Measurements from ENCODE around the gene ULBP2.

The ULBP2 gene

GRCh38 chr6:149984773-149985172 is 43.0 kb downstream of the ULBP2 start:
- H3K27me3 ChIP-seq (replicated peaks; ENCODE audit: insufficient read depth, low read length), result peaks cover 77% of the 10 kb centered on the region
- no peak overlapping the region for H3K27ac ChIP-seq (ENCODE audit: low read length)
- no peaks in the 10 kb centered on the region for H4K20me1 ChIP-seq (ENCODE audit: insufficient read depth, low read length)
- no peaks in the 10 kb centered on the region for H3K36me3 ChIP-seq (replicated peaks; ENCODE audit: insufficient read depth, low read length)
- no peak overlapping the region for H3K9ac ChIP-seq (ENCODE audit: low read length)
- TF ChIP-seq EZH2phosphoT487 (IDR thresholded peaks at IDR 0.05; ENCODE audit: low read length) (no peak), CTCF (IDR thresholded peaks at IDR 0.05; ENCODE audit: low read length) (no peak), EZH2 (optimal IDR thresholded peaks at IDR 0.05; ENCODE audit: low read depth, low read length) (no peak)
- no peaks in the 10 kb centered on the region for H3K9me2 ChIP-seq (replicated peaks; ENCODE audit: insufficient read depth, low read length)
- H3K79me2 ChIP-seq (ENCODE audit: low read length), result no peaks in the 10 kb centered on the region
- H2AFZ ChIP-seq (ENCODE audit: low read length), result no peak overlapping the region
- DNase-seq, result no peak
- no peak overlapping the region for H3K4me2 ChIP-seq (ENCODE audit: low read depth, low read length)
- H3K9me3 ChIP-seq (replicated peaks; ENCODE audit: insufficient read depth, low read length), result no peaks in the 10 kb centered on the region
- no peak overlapping the region for H3K4me3 ChIP-seq (ENCODE audit: low read length)
- no peaks in the 10 kb centered on the region for H3K4me1 ChIP-seq (ENCODE audit: low read length)
- H3F3A ChIP-seq (ENCODE audit: insufficient read depth, low read length), result no peaks in the 10 kb centered on the region

DNA sequence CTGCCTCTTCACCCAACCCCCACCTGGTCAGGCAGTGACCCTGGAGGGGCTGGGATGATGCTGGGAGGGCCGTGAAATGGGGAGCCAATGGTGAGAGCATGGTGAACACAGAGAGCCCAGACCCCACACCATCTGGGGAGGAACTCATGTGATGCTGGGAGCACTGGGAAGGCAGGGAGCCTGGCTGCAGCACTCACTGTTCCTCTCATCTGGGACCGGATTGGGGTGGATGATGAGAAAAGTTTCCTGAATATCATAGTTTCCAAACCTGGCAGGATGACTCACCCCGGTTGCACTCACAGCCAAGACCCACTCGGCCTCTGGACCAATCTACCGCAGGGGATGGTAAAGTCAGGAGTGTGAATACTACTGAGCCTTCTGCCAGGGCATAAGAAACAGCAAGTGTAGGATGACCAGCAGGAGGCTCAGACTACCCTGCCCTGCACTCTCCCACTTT is 43.7 kb downstream of the ULBP2 start:
- no peak overlapping the region for H3K27ac ChIP-seq (ENCODE audit: low read length)
- H2AFZ ChIP-seq (ENCODE audit: low read length), result no peak overlapping the region
- H3K9me3 ChIP-seq (replicated peaks; ENCODE audit: insufficient read depth, low read length), result no peaks in the 10 kb centered on the region
- H3F3A ChIP-seq (ENCODE audit: insufficient read depth, low read length), result no peaks in the 10 kb centered on the region
- TF ChIP-seq CTCF (IDR thresholded peaks at IDR 0.05; ENCODE audit: low read length), result no peak
- no peak for TF ChIP-seq EZH2 (optimal IDR thresholded peaks at IDR 0.05; ENCODE audit: low read depth, low read length)
- no peak for TF ChIP-seq EZH2phosphoT487 (IDR thresholded peaks at IDR 0.05; ENCODE audit: low read length)
- no peak overlapping the region for H3K4me3 ChIP-seq (ENCODE audit: low read length)
- no peak overlapping the region for H3K4me2 ChIP-seq (ENCODE audit: low read depth, low read length)
- no peaks in the 10 kb centered on the region for H3K4me1 ChIP-seq (ENCODE audit: low read length)
- no peak overlapping the region for H3K9ac ChIP-seq (ENCODE audit: low read length)
- H3K79me2 ChIP-seq (ENCODE audit: low read length), result no peaks in the 10 kb centered on the region
- peaks cover 84% of the 10 kb centered on the region for H3K27me3 ChIP-seq (replicated peaks; ENCODE audit: insufficient read depth, low read length)
- DNase-seq, result no peak
- H3K9me2 ChIP-seq (replicated peaks; ENCODE audit: insufficient read depth, low read length), result no peaks in the 10 kb centered on the region
- H4K20me1 ChIP-seq (ENCODE audit: insufficient read depth, low read length), result no peaks in the 10 kb centered on the region
- no peaks in the 10 kb centered on the region for H3K36me3 ChIP-seq (replicated peaks; ENCODE audit: insufficient read depth, low read length)

DNA sequence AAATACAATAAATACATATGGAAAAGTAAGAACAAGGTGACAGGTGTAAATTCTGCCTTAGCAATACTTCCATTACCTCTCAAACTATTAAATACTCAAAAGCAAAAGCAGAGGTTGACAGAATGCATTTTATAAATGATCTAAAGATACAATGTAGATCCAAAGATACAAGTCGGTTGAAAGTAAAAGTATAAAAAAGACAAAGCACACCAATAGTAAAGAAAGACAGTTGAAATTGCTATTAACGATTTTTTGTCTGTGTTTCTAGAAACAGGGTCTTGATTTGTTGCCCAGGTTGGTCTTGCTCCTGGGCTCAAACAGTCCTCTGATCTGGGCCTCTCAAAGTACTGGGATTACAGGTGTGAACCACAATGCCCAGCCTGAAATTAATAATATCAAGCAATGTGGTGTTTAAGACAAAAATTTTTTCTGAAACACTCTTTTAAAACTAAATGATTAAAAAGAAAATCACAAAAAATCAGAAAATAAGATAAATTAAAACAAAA is 45.8 kb downstream of the ULBP2 start:
- Histone ChIP-seq H3K36me3 (replicated peaks; ENCODE audit: insufficient read depth, low read length) (no peaks in the 10 kb centered on the region), H3K4me3 (ENCODE audit: low read length) (no peak overlapping the region), H3K9me3 (replicated peaks; ENCODE audit: insufficient read depth, low read length) (no peaks in the 10 kb centered on the region), H3K27ac (ENCODE audit: low read length) (no peak overlapping the region), H3K4me1 (ENCODE audit: low read length) (no peaks in the 10 kb centered on the region), H4K20me1 (ENCODE audit: insufficient read depth, low read length) (no peaks in the 10 kb centered on the region), H3K79me2 (ENCODE audit: low read length) (no peaks in the 10 kb centered on the region), H3K9ac (ENCODE audit: low read length) (no peak overlapping the region), H3K4me2 (ENCODE audit: low read depth, low read length) (no peak overlapping the region), H2AFZ (ENCODE audit: low read length) (no peak overlapping the region), H3K27me3 (replicated peaks; ENCODE audit: insufficient read depth, low read length) (peaks cover 82% of the 10 kb centered on the region), H3F3A (ENCODE audit: insufficient read depth, low read length) (no peaks in the 10 kb centered on the region), H3K9me2 (replicated peaks; ENCODE audit: insufficient read depth, low read length) (no peaks in the 10 kb centered on the region)
- no peak for DNase-seq
- TF ChIP-seq CTCF (IDR thresholded peaks at IDR 0.05; ENCODE audit: low read length), result no peak
- TF ChIP-seq EZH2phosphoT487 (IDR thresholded peaks at IDR 0.05; ENCODE audit: low read length), result no peak
- TF ChIP-seq EZH2 (optimal IDR thresholded peaks at IDR 0.05; ENCODE audit: low read depth, low read length), result no peak
